GM08714 (cell line): Measurements from ENCODE around the gene C9orf78.

Experiments used
- H3K4me3 ChIP-seq: fragments of 200-500 bp; sonication (Bioruptor generic); 2 replicates; pipeline ENCODE4 v1.5.1; 2014; ENCODE audit warnings: mild to moderate bottlenecking, low read length, inconsistent platforms
- ZNF274 ChIP-seq: IDR thresholded peaks from 2 replicates; pipeline ENCODE4 v1.6.1; 2012; ENCODE audit warnings: mild to moderate bottlenecking, low read depth, low read length

The C9orf78 gene

DNA sequence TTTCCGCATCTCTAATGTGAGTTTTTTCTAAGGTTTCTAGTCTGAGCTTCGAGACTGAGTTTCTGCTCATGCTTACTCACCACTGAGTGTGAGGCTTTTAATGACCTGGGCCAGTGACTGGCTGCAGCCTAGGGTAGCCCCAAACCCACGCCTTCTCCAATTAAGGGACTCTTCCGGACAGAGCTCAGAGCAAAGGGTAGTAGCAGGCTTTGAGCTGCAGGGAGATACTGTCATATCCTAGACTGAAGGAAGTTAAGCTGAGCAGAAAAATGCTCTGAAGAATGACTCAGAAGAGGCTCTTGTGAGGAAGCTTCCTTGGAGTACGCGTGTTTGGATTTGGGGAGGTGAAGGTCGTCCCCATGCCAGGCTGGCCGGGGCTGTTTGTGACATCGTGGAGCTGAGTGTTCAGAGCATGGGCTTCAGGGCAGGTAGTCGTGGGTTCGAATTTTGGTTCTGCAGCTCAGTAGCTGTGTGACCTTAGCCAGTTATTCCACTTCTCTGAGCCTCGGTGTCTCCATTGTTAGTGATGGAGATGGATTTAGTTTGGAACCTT lies 3.7 kb upstream of the C9orf78 start:
- no peak for TF ChIP-seq ZNF274
- no peak overlapping the region for H3K4me3 ChIP-seq

DNA sequence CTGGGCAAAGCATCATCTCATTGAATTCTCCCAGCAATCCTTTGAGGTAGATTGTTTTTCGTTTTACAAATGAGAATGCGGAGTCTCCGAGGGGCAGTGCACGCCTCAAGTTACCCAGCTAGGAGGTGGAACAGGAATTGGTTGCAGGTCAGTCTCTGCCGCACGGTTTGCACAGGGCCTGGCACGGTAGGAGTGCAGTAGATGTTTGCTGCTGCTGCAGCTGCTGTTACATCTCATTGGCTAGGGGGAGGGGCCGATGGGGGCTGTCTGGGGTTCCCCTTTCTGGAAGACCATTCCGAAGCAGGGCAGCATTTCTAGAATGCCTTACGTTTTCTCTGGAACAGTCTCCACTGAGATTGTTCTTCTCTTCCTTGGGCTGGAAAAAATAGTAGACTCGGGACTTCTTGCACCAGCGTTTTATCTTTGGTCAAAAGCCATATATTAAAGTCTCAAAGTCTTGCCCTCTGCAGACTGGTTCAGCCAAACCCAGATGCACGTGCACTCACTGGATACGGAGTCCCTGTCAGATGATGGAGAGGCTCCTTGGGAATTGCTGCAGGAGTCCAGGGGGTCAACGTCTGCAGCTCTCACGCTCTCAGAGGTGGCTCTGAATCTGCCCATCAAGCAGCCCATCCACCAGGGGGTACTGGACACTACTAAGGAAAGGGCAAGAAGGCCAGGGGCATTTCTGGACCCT lies 1.4 kb upstream of the C9orf78 start:
- no peak for TF ChIP-seq ZNF274
- peak overlapping the region; percentile 88 for H3K4me3 ChIP-seq

DNA sequence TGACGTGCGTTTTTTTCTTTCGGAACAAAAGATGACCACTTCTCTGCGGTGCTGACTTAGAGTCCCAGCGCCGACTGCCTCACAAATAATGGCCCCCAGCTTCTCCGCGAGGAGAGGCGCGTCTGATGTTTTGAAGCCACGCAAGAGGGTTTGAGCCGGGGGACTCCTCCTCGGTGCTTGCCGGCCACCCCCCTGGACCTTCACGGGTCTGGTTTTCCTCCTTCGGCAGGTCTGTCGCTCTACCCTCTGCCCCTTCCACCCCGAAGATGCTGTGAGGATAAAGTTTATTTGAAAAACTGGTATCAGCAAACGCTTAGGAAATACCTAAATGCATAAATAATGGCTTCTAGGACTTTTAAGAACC lies 767 bp upstream of the C9orf78 start:
- H3K4me3 ChIP-seq: peak overlapping the region; percentile 88
- TF ChIP-seq ZNF274: no peak

DNA sequence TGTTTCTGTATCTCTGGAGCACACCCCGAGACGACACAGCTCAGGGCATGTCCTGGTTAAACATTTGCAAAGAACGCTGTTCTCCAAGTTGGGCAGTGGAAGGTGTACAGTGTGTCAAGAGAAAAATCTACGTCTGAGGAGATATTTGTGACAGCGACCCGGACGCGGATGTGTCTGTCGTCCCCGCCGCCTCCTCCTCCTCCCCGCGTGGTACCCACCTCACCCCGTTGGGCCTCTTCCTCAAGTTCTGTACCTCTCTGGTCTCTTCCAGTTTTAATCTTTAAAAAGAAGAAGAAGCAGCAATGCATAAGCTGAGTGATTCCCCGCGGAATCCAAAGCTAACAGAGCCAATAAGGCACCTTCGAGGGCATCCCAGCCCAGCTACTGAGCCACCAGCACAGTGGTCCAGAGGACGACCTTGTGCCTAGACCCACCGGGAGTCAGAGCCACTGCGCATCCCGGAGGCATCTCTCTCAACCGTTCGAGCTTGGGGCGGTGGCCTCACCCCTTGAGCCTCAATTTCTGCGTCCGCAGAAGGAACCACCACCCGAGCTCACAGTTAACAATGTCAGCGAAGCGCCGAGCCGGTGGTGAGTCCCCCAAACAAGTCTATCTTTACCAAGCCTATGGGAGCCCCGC lies 467 bp downstream of the C9orf78 start:
- H3K4me3 ChIP-seq: peak overlapping the region; percentile 88
- no peak for TF ChIP-seq ZNF274

DNA sequence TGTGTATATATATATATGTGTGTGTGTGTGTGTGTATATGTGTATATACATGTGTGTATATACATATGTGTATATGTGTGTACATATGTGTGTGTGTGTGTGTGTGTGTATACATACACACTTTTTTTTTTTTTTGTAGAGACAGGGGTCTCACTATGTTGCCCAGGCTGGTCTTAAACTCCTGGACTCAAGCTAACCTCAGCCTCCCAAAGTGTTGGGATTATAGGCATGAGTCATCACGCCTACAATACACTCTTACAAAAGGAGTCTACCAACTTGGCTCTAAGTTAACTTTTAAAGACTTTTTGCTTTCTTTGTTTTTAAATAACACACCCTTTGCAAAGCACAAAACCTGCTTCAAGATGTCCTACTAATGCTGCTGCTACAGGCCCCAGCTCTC lies 2.1 kb downstream of the C9orf78 start:
- TF ChIP-seq ZNF274: no peak
- no peak overlapping the region for H3K4me3 ChIP-seq

DNA sequence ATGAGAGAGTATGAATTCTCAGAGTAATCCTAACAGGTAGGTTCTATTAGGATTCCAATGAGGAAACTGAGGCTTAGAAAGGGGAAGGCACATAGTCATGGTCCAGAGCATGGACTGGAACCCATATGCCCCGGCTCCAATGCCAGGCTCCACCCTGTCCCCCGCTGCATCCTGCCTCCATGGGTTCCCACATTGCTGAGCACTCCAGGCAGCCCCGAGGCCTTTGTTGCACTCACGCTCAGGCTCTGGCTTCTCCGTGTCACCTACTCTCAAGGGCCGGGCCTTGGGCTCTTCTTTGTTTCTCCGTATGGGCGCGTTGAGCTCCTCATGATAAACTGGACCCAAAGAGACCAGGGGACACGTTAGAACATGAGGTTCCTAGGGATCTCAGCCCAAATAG lies 6.1 kb downstream of the C9orf78 start:
- no peak for TF ChIP-seq ZNF274
- H3K4me3 ChIP-seq: no peak overlapping the region

DNA sequence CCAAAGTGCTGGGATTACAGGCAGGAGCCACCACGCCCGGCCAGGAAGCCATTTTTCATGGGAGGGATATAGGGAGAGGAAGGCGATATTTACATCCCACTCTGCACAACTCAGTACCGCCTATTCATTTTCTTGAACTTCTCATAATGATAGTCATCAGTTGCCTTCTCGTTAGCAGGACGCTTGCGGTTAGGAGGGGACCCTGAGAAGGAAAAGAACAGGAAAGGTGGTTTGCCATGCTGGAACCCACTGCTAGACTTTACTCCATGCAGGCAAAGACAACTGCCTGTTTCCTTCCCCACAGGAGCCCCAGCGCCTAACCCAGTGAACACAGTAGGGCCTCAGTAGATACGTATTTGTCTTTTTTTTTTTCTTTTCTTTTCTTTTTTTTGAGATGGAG lies 7.0 kb downstream of the C9orf78 start:
- no peak overlapping the region for H3K4me3 ChIP-seq
- no peak for TF ChIP-seq ZNF274

DNA sequence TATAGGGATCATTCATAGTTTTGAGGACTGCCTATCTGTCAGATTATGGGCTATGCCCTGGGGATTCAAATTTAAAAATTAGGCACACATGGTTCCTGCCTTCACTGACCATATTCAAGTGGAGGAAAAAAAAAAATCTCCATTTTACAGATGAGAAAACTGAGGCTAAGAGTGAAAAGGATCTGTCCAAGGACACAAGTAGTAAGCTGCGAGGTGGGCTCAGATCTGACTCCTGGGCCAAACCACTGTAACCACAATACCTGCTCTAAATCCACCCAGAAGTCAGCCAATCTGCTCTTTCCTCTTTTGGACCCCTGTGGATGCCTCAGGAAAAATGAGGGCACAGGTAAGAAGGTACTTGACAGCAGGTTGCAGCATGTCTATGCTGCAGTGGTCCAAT lies 8.3 kb downstream of the C9orf78 start:
- TF ChIP-seq ZNF274: no peak

DNA sequence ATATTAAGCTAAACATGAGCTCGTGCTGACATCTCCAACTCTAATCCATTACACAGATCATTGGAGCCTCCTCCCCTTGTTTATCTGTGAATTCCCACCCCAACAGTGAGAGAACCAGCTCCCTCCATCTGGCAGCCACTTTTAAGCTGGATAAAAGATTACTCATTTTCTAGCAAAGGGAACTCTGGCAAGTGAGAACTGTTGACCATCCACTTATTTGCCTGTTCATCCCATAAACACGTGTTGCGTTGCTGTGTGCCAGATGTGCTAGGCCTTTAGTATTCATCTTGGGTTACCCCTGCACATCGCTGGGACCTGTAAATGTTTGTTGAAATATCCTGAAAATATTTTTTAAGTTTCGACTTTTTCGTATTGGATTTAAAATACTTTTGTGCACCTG lies 8.7 kb downstream of the C9orf78 start:
- TF ChIP-seq ZNF274: no peak
- no peak overlapping the region for H3K4me3 ChIP-seq

More for the DNA sequence above, 8.3 kb downstream of the C9orf78 start:
- no peak overlapping the region for H3K4me3 ChIP-seq

DNA sequence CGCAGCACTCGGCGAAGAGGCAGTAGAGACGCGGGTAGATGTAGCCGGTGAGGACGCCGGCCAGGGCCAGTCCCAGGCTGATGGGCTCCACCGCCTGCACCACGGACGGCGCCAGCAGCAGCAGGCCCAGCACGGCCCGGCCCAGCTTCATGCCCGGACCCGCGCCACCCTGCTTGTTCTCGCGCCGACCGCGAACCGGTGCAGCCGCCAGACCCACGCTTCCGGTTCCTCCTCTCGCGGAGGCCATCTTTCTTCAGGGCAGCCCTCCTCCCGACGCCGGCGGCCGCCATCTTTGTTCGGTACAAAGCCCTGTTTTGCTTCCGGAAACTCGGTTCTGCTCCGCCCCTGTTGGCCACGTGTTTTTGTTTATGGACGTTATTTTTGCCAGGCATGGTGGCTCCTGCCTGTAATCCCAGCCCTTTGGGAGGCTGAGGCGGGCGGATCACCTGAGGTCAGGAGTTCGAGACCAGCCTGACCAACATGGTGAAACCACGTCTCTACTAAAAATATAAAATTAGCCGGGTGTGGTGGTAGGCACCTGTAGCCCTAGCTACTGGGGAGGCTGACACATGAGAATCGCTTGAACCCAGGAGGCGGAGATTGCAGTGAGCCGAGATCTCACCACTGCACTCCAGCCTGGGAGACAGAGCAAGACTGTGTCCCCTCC lies 11.0 kb downstream of the C9orf78 start, which contains the start of gene TOR1A:
Gene TOR1A, minus strand, starts transcription at position 202 of the 667 bp plus-strand sequence. Its CDS starts 51 bp downstream, at position 151.
- peak within 1 kb of the TSS; percentile 77 for H3K4me3 ChIP-seq
- TF ChIP-seq ZNF274: no peak

DNA sequence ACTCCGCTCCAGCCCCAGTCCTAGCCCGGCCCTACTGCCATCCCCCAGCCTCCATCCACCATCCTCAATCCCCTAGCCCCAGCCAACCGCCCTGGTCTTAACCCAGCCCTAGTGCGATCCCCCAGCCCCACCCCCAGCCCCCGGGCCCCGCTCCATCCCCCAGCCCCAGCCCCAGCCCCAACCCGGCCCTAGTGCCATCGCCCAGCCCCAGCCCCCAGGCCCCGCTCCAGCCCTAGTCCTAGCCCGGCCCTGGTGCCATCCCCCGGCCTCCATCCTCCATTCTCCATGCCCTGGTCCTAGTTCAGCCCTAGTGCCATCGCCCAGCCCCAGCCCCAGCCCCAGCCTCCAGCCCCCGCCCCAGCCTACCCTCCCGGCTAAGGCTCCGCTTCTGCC lies 11.5 kb downstream of the C9orf78 start:
- peak overlapping the region; percentile 77 for H3K4me3 ChIP-seq
- TF ChIP-seq ZNF274: no peak

DNA sequence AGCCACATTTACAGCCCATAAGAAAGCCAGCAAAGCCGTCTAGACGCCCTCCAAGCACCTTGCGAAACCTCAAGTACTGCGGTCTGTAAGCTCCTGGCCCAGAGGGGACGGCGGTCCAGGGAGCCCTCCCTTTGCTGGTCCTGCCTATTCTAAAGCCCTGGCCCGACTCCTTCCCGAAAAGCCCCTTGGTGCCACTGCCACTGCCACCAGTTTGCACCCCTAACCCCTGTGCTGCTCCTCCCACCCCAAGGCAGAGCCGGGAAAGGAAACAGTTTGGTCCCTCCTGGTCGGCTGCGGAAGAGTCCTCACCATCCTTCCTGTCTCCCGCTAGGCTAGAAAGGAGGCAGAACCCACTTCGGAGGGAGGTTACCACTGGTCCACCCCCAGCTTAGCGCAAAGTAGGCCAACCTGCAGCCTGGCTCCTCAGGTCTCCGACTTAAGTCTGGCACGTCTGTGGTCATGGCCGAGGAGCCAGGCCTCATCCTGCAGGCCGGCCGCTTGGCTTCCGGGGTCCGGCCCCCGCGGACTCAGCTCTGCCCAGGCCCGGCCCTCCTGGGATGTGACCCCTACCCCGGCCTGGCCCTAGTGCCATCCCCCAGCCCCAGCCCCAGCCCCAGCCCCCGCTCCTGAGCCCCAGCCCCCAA lies 12.1 kb downstream of the C9orf78 start:
- no peak for TF ChIP-seq ZNF274
- peak overlapping the region; percentile 77 for H3K4me3 ChIP-seq

DNA sequence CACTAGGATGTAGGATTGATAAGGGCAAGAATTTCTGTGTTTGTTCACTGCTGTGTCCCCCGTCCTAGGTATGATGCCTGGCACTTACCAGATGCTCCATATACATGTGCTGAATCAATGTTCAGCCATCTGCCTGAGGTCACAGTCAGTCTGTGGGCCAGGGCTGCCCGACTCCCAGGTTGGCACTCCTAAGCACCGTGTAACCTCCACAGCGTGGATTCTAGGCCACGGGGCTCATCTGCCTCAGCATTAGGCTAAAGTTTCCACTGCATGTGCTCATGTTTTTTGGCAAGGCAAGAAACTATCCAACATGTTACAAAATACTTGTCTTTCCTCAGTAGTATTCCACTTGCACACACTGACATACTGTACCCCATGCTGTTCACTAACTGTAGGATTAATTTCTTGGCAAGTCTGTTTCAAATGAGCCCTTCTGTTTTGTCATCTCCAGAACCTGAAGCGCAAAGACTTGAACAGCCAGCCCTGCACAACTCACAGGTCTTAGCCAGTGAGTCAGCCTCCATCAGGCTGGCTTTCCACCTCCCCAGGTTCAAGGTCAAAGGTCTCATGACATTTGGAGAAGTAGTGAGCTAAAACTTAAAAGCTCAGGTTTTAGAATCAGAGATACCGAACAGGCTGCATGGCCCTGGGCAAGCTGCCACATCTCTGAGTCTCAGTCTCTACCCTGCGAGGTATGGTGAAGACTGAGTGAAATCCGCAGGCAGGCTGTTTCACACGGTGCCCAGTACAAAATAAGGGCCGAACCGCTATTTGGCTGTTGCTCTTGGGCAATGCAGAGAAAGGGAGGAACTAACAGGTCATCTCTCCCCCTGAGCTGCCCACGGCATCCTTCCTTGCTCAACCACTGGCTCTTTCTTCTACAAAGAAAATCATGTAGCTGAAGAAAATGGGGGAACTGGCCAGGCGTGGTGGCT lies 18.3 kb downstream of the C9orf78 start:
- H3K4me3 ChIP-seq: no peak overlapping the region
- TF ChIP-seq ZNF274: no peak

DNA sequence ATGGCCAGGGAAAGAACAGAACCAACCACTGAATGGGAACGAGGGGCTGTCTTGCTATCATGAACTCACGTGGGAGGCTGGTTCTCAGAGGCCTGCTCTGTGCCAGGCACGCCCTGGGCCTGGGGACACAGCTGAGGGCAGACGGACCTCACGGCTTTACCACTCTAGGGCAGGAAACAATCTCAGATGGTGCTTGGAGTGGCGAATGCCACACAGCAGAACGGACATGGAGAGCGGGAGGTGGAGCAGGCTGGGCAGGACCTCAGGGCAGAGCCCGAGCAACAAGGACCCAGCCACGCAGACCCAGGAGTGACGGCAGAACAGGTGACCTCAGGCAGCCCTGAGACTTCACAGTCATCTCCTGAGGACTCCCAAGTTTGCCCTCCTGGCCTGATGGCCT lies 19.8 kb downstream of the C9orf78 start:
- TF ChIP-seq ZNF274: no peak
- no peak overlapping the region for H3K4me3 ChIP-seq
